ENCODE data around the gene RBBP8NL. TPM values are rescaled to one million over a fixed set of nuclear protein-coding genes. Genes with fewer than 3 reads are reported as not detected.

The RBBP8NL gene
- total RNA-seq, 1 experiment from 2014 or later, result not detected

- Histone ChIP-seq H3K27me3 (replicated peaks; ENCODE audit: insufficient read depth, low read depth, low read length, poor library complexity) (peaks cover 9% of the 10 kb centered on the region), H3K27ac (ENCODE audit: low read depth, low read length, poor library complexity, severe bottlenecking) (no peak overlapping the region), H3K9me3 (ENCODE audit: low read depth, low read length, poor library complexity, severe bottlenecking) (no peaks in the 10 kb centered on the region), H3K4me3 (ENCODE audit: low read depth, low read length, poor library complexity, severe bottlenecking) (no peak overlapping the region), H3K36me3 (ENCODE audit: insufficient read depth, low read length, poor library complexity, severe bottlenecking) (no peaks in the 10 kb centered on the region), H3K4me1 (ENCODE audit: insufficient read depth, low read length, poor library complexity, severe bottlenecking) (peaks cover 17% of the 10 kb centered on the region)
- no TSS peak for BruUV-seq (replicated peaks)
- no peak for DNase-seq (ENCODE audit: low spot score)
- TF ChIP-seq CTCF (conservative IDR thresholded peaks at IDR 0.05; ENCODE audit: low read depth, low read length) (no peak), EZH2 (IDR thresholded peaks at IDR 0.05; ENCODE audit: borderline replicate concordance, low read depth, low read length, poor library complexity, severe bottlenecking) (no peak)
- ChIA-PET POLR2A (ENCODE audit: low non-redundant PET) (no interaction called here), CTCF (no interaction called here)
- intact Hi-C loops (cut with micrococcal nuclease; ENCODE audit: unreplicated experiment), result no loop called here
Observed at GRCh38 chr20:62361799-62362589, 65.3 kb downstream of the RBBP8NL start.

- no peak for DNase-seq (ENCODE audit: low spot score)
- ChIA-PET CTCF (no interaction called here), POLR2A (ENCODE audit: low non-redundant PET) (no interaction called here)
- Histone ChIP-seq H3K4me3 (ENCODE audit: low read depth, low read length, poor library complexity, severe bottlenecking) (no peak overlapping the region), H3K4me1 (ENCODE audit: insufficient read depth, low read length, poor library complexity, severe bottlenecking) (peaks cover 8% of the 10 kb centered on the region), H3K36me3 (ENCODE audit: insufficient read depth, low read length, poor library complexity, severe bottlenecking) (no peaks in the 10 kb centered on the region), H3K27me3 (replicated peaks; ENCODE audit: insufficient read depth, low read depth, low read length, poor library complexity) (peaks cover 2% of the 10 kb centered on the region), H3K9me3 (ENCODE audit: low read depth, low read length, poor library complexity, severe bottlenecking) (no peaks in the 10 kb centered on the region), H3K27ac (ENCODE audit: low read depth, low read length, poor library complexity, severe bottlenecking) (no peak overlapping the region)
- intact Hi-C loops (cut with micrococcal nuclease; ENCODE audit: unreplicated experiment), result no loop called here
- TF ChIP-seq EZH2 (IDR thresholded peaks at IDR 0.05; ENCODE audit: borderline replicate concordance, low read depth, low read length, poor library complexity, severe bottlenecking) (no peak), CTCF (conservative IDR thresholded peaks at IDR 0.05; ENCODE audit: low read depth, low read length) (no peak)
- BruUV-seq (replicated peaks), result no TSS peak
Observed at GRCh38 chr20:62360854-62361798, 66.2 kb downstream of the RBBP8NL start.

Other genes with a start within 250 kb of the RBBP8NL start
- 40.9 and 48.1 TPM in 2 replicates for gene MTG2, start 244.5 kb downstream of the RBBP8NL start, total RNA-seq (2021)
- 0.22 TPM in 1 of 2 replicates, not detected in the other for gene HRH3, start 207.3 kb downstream of the RBBP8NL start, total RNA-seq (2021)
- 26.3 and 32.1 TPM in 2 replicates for gene OSBPL2, start 189.0 kb downstream of the RBBP8NL start, total RNA-seq (2021)
- 218 and 252 TPM in 2 replicates for gene ADRM1, start 124.5 kb downstream of the RBBP8NL start, total RNA-seq (2021)
- 4.2 and 13.2 TPM in 2 replicates for gene LAMA5, start 60.2 kb downstream of the RBBP8NL start, total RNA-seq (2021)
- 1,502 and 1,506 TPM in 2 replicates for gene RPS21, start 40.4 kb downstream of the RBBP8NL start, total RNA-seq (2021)
- 11.8 and 14.1 TPM in 2 replicates for gene CABLES2, start 20.3 kb downstream of the RBBP8NL start, total RNA-seq (2021)
- gene GATA5, start 48.5 kb upstream of the RBBP8NL start, total RNA-seq (2021), result not detected in 2 replicates
- gene SLCO4A1, start 215.0 kb upstream of the RBBP8NL start, total RNA-seq (2021), result 44.5 and 48.8 TPM in 2 replicates